ENCODE data around the gene PCBP3. TPM values are rescaled to one million over a fixed set of nuclear protein-coding genes. Genes with fewer than 3 reads are reported as not detected.

PCBP3 gene
- total and polyA plus RNA-seq, 10 of the 15 experiments (the other 5 are each of a cell fraction or from before 2014, with no cell fraction given) = 0.09 to 1.3 (median 0.46) TPM; not detected in 3

GRCh38 chr21:45816794-45817193 is 173.3 kb downstream of the PCBP3 start (continued):
- no peak for TF ChIP-seq EP300 (IDR thresholded peaks at IDR 0.05; ENCODE audit: borderline replicate concordance in 1 of 2, control insufficient read depth in 1 of 2, low read depth in 2 of 2, low read length in 2 of 2)
- TF ChIP-seq, protein P1, sequence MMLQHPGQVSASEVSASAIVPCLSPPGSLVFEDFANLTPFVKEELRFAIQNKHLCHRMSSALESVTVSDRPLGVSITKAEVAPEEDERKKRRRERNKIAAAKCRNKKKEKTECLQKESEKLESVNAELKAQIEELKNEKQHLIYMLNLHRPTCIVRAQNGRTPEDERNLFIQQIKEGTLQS (IDR thresholded peaks at IDR 0.05; ENCODE audit: borderline replicate concordance, extremely low read depth, low read depth, low read length) = no peak

- in situ Hi-C loops (cut with MboI) = loop anchor here (5.0 to 25.0 kb wide), 4 partner anchors 260 to 680 kb away; no protein-coding TSS in a partner anchor
- H2AFZ ChIP-seq (ENCODE audit: control insufficient read depth, low read depth, low read length) = no peak overlapping the region
- no peak overlapping the region for H3K27ac ChIP-seq (ENCODE audit: control insufficient read depth, insufficient read depth)
- TF ChIP-seq IRF3 (IDR thresholded peaks at IDR 0.05) = no peak
- TF ChIP-seq, protein P2, sequence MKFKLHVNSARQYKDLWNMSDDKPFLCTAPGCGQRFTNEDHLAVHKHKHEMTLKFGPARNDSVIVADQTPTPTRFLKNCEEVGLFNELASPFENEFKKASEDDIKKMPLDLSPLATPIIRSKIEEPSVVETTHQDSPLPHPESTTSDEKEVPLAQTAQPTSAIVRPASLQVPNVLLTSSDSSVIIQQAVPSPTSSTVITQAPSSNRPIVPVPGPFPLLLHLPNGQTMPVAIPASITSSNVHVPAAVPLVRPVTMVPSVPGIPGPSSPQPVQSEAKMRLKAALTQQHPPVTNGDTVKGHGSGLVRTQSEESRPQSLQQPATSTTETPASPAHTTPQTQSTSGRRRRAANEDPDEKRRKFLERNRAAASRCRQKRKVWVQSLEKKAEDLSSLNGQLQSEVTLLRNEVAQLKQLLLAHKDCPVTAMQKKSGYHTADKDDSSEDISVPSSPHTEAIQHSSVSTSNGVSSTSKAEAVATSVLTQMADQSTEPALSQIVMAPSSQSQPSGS (IDR thresholded peaks at IDR 0.05; ENCODE audit: low read length) = no peak
- TF ChIP-seq ASH2L (IDR thresholded peaks at IDR 0.05; ENCODE audit: borderline replicate concordance, low read depth) = no peak
- TF ChIP-seq PAX5 (IDR thresholded peaks at IDR 0.05; ENCODE audit: borderline replicate concordance, low read depth, low read length) = no peak
- TF ChIP-seq, protein P3, sequence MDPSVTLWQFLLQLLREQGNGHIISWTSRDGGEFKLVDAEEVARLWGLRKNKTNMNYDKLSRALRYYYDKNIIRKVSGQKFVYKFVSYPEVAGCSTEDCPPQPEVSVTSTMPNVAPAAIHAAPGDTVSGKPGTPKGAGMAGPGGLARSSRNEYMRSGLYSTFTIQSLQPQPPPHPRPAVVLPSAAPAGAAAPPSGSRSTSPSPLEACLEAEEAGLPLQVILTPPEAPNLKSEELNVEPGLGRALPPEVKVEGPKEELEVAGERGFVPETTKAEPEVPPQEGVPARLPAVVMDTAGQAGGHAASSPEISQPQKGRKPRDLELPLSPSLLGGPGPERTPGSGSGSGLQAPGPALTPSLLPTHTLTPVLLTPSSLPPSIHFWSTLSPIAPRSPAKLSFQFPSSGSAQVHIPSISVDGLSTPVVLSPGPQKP (IDR thresholded peaks at IDR 0.05; ENCODE audit: low read depth, low read length) = no peak
- TF ChIP-seq IRF4 (IDR thresholded peaks at IDR 0.05; ENCODE audit: low read depth, low read length) = no peak
- TF ChIP-seq, protein P4, sequence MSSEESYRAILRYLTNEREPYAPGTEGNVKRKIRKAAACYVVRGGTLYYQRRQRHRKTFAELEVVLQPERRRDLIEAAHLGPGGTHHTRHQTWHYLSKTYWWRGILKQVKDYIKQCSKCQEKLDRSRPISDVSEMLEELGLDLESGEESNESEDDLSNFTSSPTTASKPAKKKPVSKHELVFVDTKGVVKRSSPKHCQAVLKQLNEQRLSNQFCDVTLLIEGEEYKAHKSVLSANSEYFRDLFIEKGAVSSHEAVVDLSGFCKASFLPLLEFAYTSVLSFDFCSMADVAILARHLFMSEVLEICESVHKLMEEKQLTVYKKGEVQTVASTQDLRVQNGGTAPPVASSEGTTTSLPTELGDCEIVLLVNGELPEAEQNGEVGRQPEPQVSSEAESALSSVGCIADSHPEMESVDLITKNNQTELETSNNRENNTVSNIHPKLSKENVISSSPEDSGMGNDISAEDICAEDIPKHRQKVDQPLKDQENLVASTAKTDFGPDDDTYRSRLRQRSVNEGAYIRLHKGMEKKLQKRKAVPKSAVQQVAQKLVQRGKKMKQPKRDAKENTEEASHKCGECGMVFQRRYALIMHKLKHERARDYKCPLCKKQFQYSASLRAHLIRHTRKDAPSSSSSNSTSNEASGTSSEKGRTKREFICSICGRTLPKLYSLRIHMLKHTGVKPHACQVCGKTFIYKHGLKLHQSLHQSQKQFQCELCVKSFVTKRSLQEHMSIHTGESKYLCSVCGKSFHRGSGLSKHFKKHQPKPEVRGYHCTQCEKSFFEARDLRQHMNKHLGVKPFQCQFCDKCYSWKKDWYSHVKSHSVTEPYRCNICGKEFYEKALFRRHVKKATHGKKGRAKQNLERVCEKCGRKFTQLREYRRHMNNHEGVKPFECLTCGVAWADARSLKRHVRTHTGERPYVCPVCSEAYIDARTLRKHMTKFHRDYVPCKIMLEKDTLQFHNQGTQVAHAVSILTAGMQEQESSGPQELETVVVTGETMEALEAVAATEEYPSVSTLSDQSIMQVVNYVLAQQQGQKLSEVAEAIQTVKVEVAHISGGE (CRISPR knock-in tag; IDR thresholded peaks at IDR 0.05) = no peak
- ChIA-PET POLR2A (no interaction called here), CTCF (interaction anchor here (0.6 to 8.0 kb wide), 4 partner anchors 30 to 371 kb away, joined by 3 to 82 read pairs (median 4); no protein-coding TSS in a partner anchor), SMC1A (ENCODE audit: uncharacterized antibody, unreplicated experiment) (interaction anchor here (1.2 to 5.3 kb wide), 2 partner anchors 261 to 678 kb away, joined by 3 to 38 read pairs; no protein-coding TSS in a partner anchor), RAD21 (ENCODE audit: unreplicated experiment) (interaction anchor here (6.0 kb wide), 1 partner anchor 262 kb away, joined by 42 read pairs; no protein-coding TSS in a partner anchor)
- ATAC-seq (no peak), DNase-seq (ENCODE audit: low read depth, low spot score) (no peak), FAIRE-seq (no peak)
- WGBS (ENCODE audit: insufficient coverage, insufficient replicate concordance, low lambda C conversion rate, missing lambda C conversion rate) = 85% methylated on average over 13 of the region's 13 CpGs
- no peaks in the 10 kb centered on the region for H3K9me3 ChIP-seq (replicated peaks; ENCODE audit: control insufficient read depth, insufficient read depth, low read length)
- no TSS peak for BruUV-seq (replicated peaks)
- no peak overlapping the region for H3K9ac ChIP-seq (ENCODE audit: control insufficient read depth, insufficient read depth, low read length)
- no peaks in the 10 kb centered on the region for H3K27me3 ChIP-seq (replicated peaks in 1 of 2; ENCODE audit: control insufficient read depth in 2 of 2, insufficient read depth in 2 of 2, low read length in 1 of 2)
- no peaks in the 10 kb centered on the region for H3K79me2 ChIP-seq (ENCODE audit: control insufficient read depth, insufficient read depth, low read length)
- H4K20me1 ChIP-seq (ENCODE audit: control insufficient read depth, insufficient read depth) = no peaks in the 10 kb centered on the region
- intact Hi-C loops (cut with micrococcal nuclease; ENCODE audit: unreplicated experiment) = loop anchor here (10.0 kb wide), 1 partner anchor 173 kb away; the partner anchor contains the start of gene PCBP3
- peaks cover 4% of the 10 kb centered on the region for H3K4me1 ChIP-seq (ENCODE audit: control insufficient read depth, insufficient read depth, low read length)
- no peaks in the 10 kb centered on the region for H3K36me3 ChIP-seq (ENCODE audit: control insufficient read depth in 2 of 2, insufficient read depth in 2 of 2, low read length in 1 of 2)
- H3K4me2 ChIP-seq (ENCODE audit: control insufficient read depth, insufficient read depth) = no peak overlapping the region
- H3K4me3 ChIP-seq = no peak overlapping the region
Measured at GRCh38 chr21:45817345-45817744, 173.8 kb downstream of the PCBP3 start.

Data from GM12878 (cell line).